NK-92 (cell line): Measurements from ENCODE around the gene SERTAD4.
"Not testable (repeated sequence)": the region's sequence is repeated elsewhere in the genome, so short reads cannot be mapped to it uniquely, and the experiment has no call there.

ENCODE experiments used
- DNase-seq: peaks from one replicate; lab custom pipeline; 2025; ENCODE audit not compliant: unreplicated experiment; lab: John Stamatoyannopoulos, UW

Gene SERTAD4

GRCh38 chr1:210232511-210233215, at the start of gene SERTAD4:
Gene SERTAD4, plus strand, starts transcription at chr1:210232796. Its CDS starts 5,165 bp downstream, at chr1:210237961.
- no peak for DNase-seq

GRCh38 chr1:210185063-210185462, 47.5 kb upstream of the SERTAD4 start:
- no peak for DNase-seq

GRCh38 chr1:210187849-210188606, 44.6 kb upstream of the SERTAD4 start:
- DNase-seq, result not testable (repeated sequence)

- no peak for DNase-seq
Observed at GRCh38 chr1:210189426-210189825, 43.2 kb upstream of the SERTAD4 start.

GRCh38 chr1:210195635-210196160, 36.9 kb upstream of the SERTAD4 start:
- no peak for DNase-seq

GRCh38 chr1:210196266-210196665, 36.3 kb upstream of the SERTAD4 start:
- DNase-seq, result not testable (repeated sequence)

GRCh38 chr1:210198840-210199239, 33.8 kb upstream of the SERTAD4 start:
- DNase-seq, result no peak

GRCh38 chr1:210200124-210200736, 32.4 kb upstream of the SERTAD4 start:
- DNase-seq, result no peak

GRCh38 chr1:210201681-210202080, 30.9 kb upstream of the SERTAD4 start:
- DNase-seq, result no peak

- no peak for DNase-seq
Observed at GRCh38 chr1:210207597-210208450, 24.8 kb upstream of the SERTAD4 start.

GRCh38 chr1:210213335-210213734, 19.3 kb upstream of the SERTAD4 start:
- no peak for DNase-seq

GRCh38 chr1:210214573-210215409, 17.8 kb upstream of the SERTAD4 start:
- no peak for DNase-seq

- DNase-seq, result no peak
Observed at GRCh38 chr1:210217482-210217881, 15.1 kb upstream of the SERTAD4 start.

- no peak for DNase-seq
Observed at GRCh38 chr1:210218047-210218446, 14.5 kb upstream of the SERTAD4 start.

GRCh38 chr1:210222340-210223006, 10.1 kb upstream of the SERTAD4 start:
- DNase-seq, result no peak

- no peak for DNase-seq
Observed at GRCh38 chr1:210223226-210223904, 9.2 kb upstream of the SERTAD4 start.

- DNase-seq, result no peak
Observed at GRCh38 chr1:210228158-210228557, 4.4 kb upstream of the SERTAD4 start.

- DNase-seq, result no peak
Observed at GRCh38 chr1:210230149-210230695, 2.4 kb upstream of the SERTAD4 start.
